ENCODE measurements around the gene LRG1. TPM values are rescaled to one million over a fixed set of nuclear protein-coding genes. Genes with fewer than 3 reads are reported as not detected.
"Not testable (repeated sequence)": the region's sequence is repeated elsewhere in the genome, so short reads cannot be mapped to it uniquely, and the experiment has no call there.

The LRG1 gene
- total and polyA plus RNA-seq, 4 donors = 0.75 to 2.8 (median 1.4) TPM

DNA sequence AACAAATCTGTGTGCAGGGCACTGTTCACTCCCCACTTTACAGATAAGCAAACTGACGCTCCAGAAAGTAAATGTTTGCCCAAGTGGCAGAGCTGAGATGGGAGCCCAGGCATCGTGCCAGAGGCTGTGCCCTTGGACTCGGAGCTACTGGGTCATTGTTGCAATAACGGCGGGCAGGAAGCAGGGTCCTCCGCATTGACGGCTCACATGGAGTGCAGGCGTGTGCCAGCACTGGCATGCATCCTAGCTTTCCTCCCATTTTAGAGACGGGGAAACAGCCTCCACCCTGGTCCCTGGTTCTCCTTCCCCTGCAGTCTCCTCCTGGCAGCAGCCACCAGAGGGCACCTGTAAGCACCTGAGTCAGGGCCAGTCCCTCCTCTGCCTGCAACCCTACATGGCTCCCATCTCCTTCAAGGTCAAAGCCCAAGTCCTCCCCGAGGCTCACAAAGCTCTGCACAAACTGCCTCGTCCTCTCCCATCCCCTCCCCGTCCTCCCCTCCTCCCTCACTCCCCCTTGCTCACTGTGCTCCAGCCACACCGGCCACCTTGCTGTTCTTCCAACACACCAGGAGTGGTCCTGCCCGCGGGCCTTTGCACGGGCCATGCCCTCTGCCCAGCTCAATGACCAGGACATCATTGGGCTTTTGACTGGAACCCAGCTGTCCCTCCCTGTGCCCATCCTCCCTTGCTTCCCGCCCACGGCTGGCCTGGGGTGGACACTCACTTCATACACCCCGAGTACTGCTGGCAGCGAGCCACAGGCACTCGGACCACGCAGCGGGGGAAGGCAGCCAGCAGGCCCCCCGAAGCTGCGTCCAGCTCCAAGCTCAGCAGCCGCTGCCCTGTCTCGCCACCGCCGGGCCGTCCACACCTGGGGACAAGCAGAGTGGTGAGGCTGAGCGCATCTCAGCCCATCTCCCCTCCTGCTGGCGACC is 7.7 kb upstream of the LRG1 start:
- ATAC-seq (ENCODE audit: low FRiP score) (no peak), DNase-seq (no peak)
- intact Hi-C loops (cut with DNase I) = no loop called here
- no peaks in the 10 kb centered on the region for H3K4me1 ChIP-seq (ENCODE audit: control insufficient read depth in 1 of 2, insufficient read depth in 2 of 2, low read length in 2 of 2)
- H3K36me3 ChIP-seq (ENCODE audit: control insufficient read depth in 1 of 2, insufficient read depth in 2 of 2, low read length in 1 of 2) = no peaks in the 10 kb centered on the region
- H3K4me3 ChIP-seq (ENCODE audit: low read length in 2 of 2) = no peak overlapping the region
- WGBS, 2 donors = 61 to 62% methylated on average over 32 of the region's 32 CpGs
- H3K27me3 ChIP-seq (ENCODE audit: control insufficient read depth in 1 of 2, insufficient read depth in 2 of 2, low read length in 1 of 2) = no peaks in the 10 kb centered on the region
- no peaks in the 10 kb centered on the region for H3K9me3 ChIP-seq (ENCODE audit: control insufficient read depth, low read length)
- no peak overlapping the region for H3K27ac ChIP-seq (ENCODE audit: low read depth in 1 of 2, low read length in 2 of 2)

DNA sequence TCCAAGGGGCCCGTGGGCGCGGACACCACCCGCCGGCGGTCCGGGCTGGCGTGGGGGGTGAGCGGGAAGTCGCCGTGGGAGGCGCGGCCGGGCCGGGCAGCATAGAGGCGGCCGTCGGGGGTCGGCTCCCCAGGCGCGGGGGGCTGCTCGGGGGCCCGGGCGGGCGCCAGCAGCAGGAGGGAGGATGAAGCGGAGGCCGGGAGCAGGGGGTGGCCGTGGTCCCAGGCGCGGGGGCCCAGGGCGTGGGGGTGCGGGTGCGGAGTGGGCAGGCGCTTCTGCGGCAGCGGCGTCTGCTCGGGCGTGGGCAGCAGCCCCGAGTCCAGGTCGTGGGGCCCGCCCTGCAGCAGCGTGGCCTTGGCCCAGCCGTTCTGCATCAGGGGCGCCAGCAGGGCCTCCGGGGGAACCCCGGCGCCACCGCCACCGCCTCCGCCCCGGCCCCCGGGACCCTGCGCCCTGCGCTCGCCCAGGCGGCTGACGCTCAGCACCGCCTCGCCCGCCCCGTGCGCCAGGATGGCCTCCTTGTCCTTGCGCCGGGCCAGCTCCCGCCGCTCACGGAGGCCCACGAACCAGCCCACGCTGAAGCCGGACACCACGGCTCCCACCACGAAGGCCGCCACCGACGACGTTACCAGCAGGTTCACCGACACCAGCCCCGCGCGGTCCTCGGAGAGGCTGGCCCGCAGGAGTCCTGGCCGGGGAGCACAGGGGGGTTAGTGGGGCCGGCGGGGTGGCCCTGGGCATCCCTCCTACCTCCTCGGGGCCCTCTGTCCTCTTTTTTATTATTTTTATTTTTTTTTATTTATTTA is 4.2 kb upstream of the LRG1 start:
- no peaks in the 10 kb centered on the region for H3K27me3 ChIP-seq (ENCODE audit: control insufficient read depth in 1 of 2, insufficient read depth in 2 of 2, low read length in 1 of 2)
- no peaks in the 10 kb centered on the region for H3K36me3 ChIP-seq (ENCODE audit: control insufficient read depth in 1 of 2, insufficient read depth in 2 of 2, low read length in 1 of 2)
- no peak overlapping the region for H3K4me3 ChIP-seq (ENCODE audit: low read length in 2 of 2)
- WGBS, 2 donors = 93 to 94% methylated on average over 26 to 87 of the region's 87 CpGs
- peaks cover 2% of the 10 kb centered on the region for H3K9me3 ChIP-seq (ENCODE audit: control insufficient read depth, low read length)
- ATAC-seq (ENCODE audit: low FRiP score) = no peak
- intact Hi-C loops (cut with DNase I) = no loop called here
- H3K4me1 ChIP-seq (ENCODE audit: control insufficient read depth in 1 of 2, insufficient read depth in 2 of 2, low read length in 2 of 2) = no peaks in the 10 kb centered on the region
- no peak overlapping the region for H3K27ac ChIP-seq (ENCODE audit: low read depth in 1 of 2, low read length in 2 of 2)
- DNase-seq = no peak

DNA sequence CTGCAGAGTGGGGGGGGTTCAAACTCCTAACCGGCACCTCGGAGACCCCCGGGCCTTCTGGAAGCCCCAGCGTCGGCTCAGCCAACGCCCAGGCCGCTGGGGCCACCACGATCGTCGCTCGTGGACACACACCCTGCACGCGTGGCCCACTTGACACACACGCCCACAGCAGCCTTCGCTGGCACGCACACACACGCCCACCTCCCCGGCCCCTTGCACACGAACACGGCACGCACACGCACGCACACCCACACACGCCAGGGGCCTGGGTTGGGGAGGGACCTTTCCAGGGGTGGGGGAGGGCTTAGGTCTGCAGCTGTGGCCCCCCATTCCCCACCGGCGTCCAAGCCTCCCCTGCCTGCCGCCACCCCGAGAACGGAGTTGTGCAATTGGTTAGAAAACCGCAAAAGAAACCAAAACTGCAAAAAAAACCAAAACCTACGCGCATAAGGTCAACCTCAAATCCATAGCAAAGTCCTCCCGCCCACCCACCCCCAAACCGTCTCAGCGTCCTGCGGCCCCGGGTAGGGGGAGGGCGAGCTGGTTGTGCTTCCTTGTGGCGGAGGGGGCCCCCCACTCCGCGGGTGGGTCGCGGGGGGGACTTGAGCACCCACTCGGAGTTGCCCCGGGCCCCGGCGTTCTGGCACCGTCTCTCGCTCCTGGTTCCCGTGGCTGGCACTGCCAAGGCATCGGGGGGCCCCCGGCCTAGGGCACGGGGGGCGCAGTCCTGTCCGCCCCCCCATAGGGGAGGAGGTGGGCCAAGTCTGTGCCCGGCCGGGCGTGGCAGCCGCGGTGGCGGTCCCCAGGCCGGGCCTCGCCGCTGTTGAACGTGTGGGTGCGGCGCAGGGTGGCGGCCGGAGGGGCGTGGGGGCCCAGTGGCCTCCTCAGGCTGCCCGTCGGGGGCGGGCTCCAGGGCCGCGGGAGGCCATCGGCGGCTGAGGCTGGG is 3.3 kb upstream of the LRG1 start:
- WGBS, 2 donors = 86 to 90% methylated on average over 65 to 77 of the region's 77 CpGs

DNA sequence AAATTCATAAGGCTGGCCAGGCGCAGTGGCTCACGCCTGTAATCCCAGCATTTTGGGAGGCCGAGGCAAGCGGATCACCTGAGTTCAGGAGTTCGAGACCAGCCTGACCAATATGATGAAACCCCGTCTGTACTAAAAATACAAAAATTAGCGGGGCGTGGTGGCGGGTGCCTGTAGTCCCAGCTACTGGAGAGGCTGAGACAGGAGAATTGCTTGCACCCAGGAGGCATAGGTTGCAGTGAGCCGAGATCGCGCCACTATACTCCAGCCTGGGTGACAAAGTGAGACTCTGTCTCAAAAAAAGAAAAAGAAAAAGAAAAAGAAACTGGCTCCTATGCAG is 1.9 kb upstream of the LRG1 start:
- H3K9me3 ChIP-seq (ENCODE audit: control insufficient read depth, low read length); H3K4me3 ChIP-seq (ENCODE audit: low read length in 2 of 2); H3K27me3 ChIP-seq (ENCODE audit: control insufficient read depth in 1 of 2, insufficient read depth in 2 of 2, low read length in 1 of 2); H3K36me3 ChIP-seq (ENCODE audit: control insufficient read depth in 1 of 2, insufficient read depth in 2 of 2, low read length in 1 of 2); intact Hi-C loops (cut with DNase I); H3K27ac ChIP-seq (ENCODE audit: low read depth in 1 of 2, low read length in 2 of 2); DNase-seq; ATAC-seq (ENCODE audit: low FRiP score); H3K4me1 ChIP-seq (ENCODE audit: control insufficient read depth in 1 of 2, insufficient read depth in 2 of 2, low read length in 2 of 2): not testable (repeated sequence)
- WGBS, 2 donors = 90 to 92% methylated on average over 12 of the region's 12 CpGs

More for the DNA sequence above, 3.3 kb upstream of the LRG1 start:
- H3K27me3 ChIP-seq (ENCODE audit: control insufficient read depth in 1 of 2, insufficient read depth in 2 of 2, low read length in 1 of 2) = no peaks in the 10 kb centered on the region
- no peaks in the 10 kb centered on the region for H3K36me3 ChIP-seq (ENCODE audit: control insufficient read depth in 1 of 2, insufficient read depth in 2 of 2, low read length in 1 of 2)
- intact Hi-C loops (cut with DNase I) = no loop called here
- H3K9me3 ChIP-seq (ENCODE audit: control insufficient read depth, low read length) = peaks cover 2% of the 10 kb centered on the region
- no peak for ATAC-seq (ENCODE audit: low FRiP score)
- no peak overlapping the region for H3K27ac ChIP-seq (ENCODE audit: low read depth in 1 of 2, low read length in 2 of 2)
- no peak overlapping the region for H3K4me3 ChIP-seq (ENCODE audit: low read length in 2 of 2)
- H3K4me1 ChIP-seq (ENCODE audit: control insufficient read depth in 1 of 2, insufficient read depth in 2 of 2, low read length in 2 of 2) = no peaks in the 10 kb centered on the region
- DNase-seq = no peak

DNA sequence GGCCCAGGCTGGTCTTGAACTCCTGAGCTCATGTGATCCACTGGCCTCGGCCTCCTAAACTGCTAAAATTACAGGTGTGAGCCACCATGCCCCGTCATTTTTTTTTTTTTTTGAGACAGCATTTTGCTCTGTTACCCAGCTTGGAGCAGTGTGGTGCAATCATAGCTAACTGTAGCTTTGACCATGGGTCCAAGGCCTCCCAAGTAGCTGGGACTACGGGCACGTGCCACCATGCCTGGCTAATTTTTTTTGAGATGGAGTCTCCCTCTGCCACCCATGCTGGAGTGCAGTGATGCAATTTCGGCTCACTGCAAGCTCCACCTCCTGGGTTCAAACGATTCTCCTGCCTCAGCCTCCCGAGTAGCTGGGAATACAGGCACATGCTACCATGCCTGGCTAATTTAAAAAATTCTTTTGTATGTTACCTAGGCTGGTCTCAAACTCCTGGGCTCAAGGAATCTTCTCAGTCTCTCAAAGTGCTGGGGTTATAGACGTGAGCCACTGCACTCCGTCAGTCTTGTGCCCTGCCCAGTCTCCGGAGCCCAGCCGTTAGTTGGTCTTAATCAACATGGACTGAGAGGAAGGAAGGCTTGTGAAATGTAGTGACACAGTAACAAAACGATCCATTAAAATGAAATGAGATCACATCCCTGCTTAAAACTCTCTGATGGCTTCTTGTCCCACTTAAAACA is 1.4 kb upstream of the LRG1 start:
- H3K27me3 ChIP-seq (ENCODE audit: control insufficient read depth in 1 of 2, insufficient read depth in 2 of 2, low read length in 1 of 2) = no peaks in the 10 kb centered on the region
- DNase-seq = no peak
- intact Hi-C loops (cut with DNase I) = no loop called here
- H3K4me1 ChIP-seq (ENCODE audit: control insufficient read depth in 1 of 2, insufficient read depth in 2 of 2, low read length in 2 of 2) = no peaks in the 10 kb centered on the region
- no peaks in the 10 kb centered on the region for H3K36me3 ChIP-seq (ENCODE audit: control insufficient read depth in 1 of 2, insufficient read depth in 2 of 2, low read length in 1 of 2)
- no peak for ATAC-seq (ENCODE audit: low FRiP score)
- H3K27ac ChIP-seq (ENCODE audit: low read depth in 1 of 2, low read length in 2 of 2) = no peak overlapping the region
- no peak overlapping the region for H3K4me3 ChIP-seq (ENCODE audit: low read length in 2 of 2)
- peaks cover 2% of the 10 kb centered on the region for H3K9me3 ChIP-seq (ENCODE audit: control insufficient read depth, low read length)
- WGBS, 2 donors = 73 to 74% methylated on average over 12 of the region's 12 CpGs

DNA sequence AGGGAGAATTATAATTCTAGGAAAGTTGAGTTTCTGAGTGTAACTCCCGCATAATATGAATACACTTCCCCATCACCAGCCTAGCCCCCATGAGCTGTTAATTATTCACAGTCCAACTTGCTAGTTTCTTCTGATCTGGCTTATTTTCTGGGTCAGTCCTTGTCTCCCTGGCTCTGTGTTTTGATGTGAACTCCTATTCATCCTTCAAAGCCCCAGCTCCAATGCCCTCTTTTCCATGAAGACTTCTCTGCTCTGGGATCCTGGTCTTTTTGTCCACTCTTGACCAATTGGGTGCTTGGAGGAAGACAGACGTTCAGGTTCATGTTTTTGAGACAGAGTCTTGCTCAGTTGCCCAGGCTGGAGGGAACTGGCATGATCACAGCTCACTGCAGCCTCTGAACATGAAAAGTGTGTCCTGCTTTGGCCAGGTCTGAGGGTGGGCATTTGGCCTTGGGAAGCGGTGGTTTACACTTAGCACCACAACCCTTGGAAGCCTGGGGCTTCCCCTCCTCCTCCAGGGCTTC is 605 bp downstream of the LRG1 start:
- no peak for DNase-seq
- Histone ChIP-seq H3K27ac (ENCODE audit: low read depth in 1 of 2, low read length in 2 of 2) (no peak overlapping the region), H3K4me1 (ENCODE audit: control insufficient read depth in 1 of 2, insufficient read depth in 2 of 2, low read length in 2 of 2) (no peaks in the 10 kb centered on the region), H3K36me3 (ENCODE audit: control insufficient read depth in 1 of 2, insufficient read depth in 2 of 2, low read length in 1 of 2) (no peaks in the 10 kb centered on the region), H3K9me3 (ENCODE audit: control insufficient read depth, low read length) (peaks cover 2% of the 10 kb centered on the region), H3K4me3 (ENCODE audit: low read length in 2 of 2) (no peak overlapping the region), H3K27me3 (ENCODE audit: control insufficient read depth in 1 of 2, insufficient read depth in 2 of 2, low read length in 1 of 2) (no peaks in the 10 kb centered on the region)
- intact Hi-C loops (cut with DNase I) = no loop called here
- 75 to 82% methylated on average over 3 of the region's 3 CpGs for WGBS, 2 donors
- no peak for ATAC-seq (ENCODE audit: low FRiP score)

DNA sequence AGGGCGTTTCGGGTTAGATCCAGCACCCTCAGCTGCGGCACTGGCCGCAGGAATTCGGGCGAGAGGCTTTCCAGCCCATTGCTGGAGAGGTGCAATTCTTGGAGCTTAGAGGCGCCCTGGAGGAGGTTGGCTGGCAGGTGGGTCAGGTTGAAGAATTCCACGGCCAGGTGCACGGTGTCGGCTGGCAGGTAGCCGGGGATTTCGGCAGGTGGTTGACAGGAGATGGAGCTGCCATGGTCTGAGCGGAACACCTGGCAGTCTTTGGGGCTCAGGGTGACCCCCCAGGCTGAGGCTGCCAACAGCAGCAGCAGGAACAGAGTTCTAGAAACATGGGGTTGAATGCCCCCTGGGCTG is 1.3 kb downstream of the LRG1 start:
- intact Hi-C loops (cut with DNase I) = no loop called here
- Histone ChIP-seq H3K27me3 (ENCODE audit: control insufficient read depth in 1 of 2, insufficient read depth in 2 of 2, low read length in 1 of 2) (no peaks in the 10 kb centered on the region), H3K4me1 (ENCODE audit: control insufficient read depth in 1 of 2, insufficient read depth in 2 of 2, low read length in 2 of 2) (no peaks in the 10 kb centered on the region), H3K4me3 (ENCODE audit: low read length in 2 of 2) (no peak overlapping the region), H3K27ac (ENCODE audit: low read depth in 1 of 2, low read length in 2 of 2) (no peak overlapping the region), H3K36me3 (ENCODE audit: control insufficient read depth in 1 of 2, insufficient read depth in 2 of 2, low read length in 1 of 2) (no peaks in the 10 kb centered on the region), H3K9me3 (ENCODE audit: control insufficient read depth, low read length) (peaks cover 2% of the 10 kb centered on the region)
- DNase-seq (no peak), ATAC-seq (ENCODE audit: low FRiP score) (no peak)
- WGBS, 2 donors = 90 to 92% methylated on average over 13 of the region's 13 CpGs

Measured in aorta (tissue), 5 donors.